Neural cell (in vitro differentiated cells): ENCODE data around the gene CAMK2B.

Experiments used
- EP300 ChIP-seq: fragments of 450-650 bp; conservative IDR thresholded peaks from 2 replicates; pipeline ENCODE4 v1.6.1; 2014; ENCODE audit warnings: antibody characterized with exemption, mild to moderate bottlenecking, moderate library complexity; ENCODE audit not compliant: poor library complexity, severe bottlenecking
- TF ChIP-seq, protein P1 (sequence below): fragments of 450-650 bp; IDR thresholded peaks from 2 replicates; pipeline ENCODE4 v1.5.1; 2014; ENCODE audit warnings: antibody characterized with exemption, mild to moderate bottlenecking, moderate library complexity; ENCODE audit not compliant: poor library complexity, severe bottlenecking

DNA sequence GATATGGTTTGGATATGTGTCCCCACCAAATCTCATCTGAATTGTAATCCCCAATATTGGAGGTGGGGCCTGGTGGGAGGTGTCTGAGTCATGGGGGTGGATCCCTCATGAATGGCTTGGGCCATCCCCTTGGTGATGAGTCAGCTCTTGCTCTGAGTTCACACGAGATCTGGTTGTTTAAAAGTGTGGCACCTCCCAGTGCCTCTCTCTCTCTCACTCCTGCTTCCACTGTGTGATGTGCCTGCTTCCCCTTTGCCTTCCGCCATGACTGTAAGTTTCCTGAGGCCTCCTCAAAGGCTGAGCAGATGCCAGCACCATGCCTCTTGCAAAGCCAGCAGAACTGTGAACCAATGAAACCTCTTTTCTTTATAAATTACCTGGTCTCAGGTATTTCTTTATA lies 131.3 kb downstream of the CAMK2B start:
- TF ChIP-seq, protein P1, sequence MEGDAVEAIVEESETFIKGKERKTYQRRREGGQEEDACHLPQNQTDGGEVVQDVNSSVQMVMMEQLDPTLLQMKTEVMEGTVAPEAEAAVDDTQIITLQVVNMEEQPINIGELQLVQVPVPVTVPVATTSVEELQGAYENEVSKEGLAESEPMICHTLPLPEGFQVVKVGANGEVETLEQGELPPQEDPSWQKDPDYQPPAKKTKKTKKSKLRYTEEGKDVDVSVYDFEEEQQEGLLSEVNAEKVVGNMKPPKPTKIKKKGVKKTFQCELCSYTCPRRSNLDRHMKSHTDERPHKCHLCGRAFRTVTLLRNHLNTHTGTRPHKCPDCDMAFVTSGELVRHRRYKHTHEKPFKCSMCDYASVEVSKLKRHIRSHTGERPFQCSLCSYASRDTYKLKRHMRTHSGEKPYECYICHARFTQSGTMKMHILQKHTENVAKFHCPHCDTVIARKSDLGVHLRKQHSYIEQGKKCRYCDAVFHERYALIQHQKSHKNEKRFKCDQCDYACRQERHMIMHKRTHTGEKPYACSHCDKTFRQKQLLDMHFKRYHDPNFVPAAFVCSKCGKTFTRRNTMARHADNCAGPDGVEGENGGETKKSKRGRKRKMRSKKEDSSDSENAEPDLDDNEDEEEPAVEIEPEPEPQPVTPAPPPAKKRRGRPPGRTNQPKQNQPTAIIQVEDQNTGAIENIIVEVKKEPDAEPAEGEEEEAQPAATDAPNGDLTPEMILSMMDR: no peak
- no peak for TF ChIP-seq EP300
